ENCODE measurements around the gene SYNE4.

- no peak for TF ChIP-seq GABPA (IDR thresholded peaks at IDR 0.05; ENCODE audit: low read depth)
- TF ChIP-seq, protein P1, sequence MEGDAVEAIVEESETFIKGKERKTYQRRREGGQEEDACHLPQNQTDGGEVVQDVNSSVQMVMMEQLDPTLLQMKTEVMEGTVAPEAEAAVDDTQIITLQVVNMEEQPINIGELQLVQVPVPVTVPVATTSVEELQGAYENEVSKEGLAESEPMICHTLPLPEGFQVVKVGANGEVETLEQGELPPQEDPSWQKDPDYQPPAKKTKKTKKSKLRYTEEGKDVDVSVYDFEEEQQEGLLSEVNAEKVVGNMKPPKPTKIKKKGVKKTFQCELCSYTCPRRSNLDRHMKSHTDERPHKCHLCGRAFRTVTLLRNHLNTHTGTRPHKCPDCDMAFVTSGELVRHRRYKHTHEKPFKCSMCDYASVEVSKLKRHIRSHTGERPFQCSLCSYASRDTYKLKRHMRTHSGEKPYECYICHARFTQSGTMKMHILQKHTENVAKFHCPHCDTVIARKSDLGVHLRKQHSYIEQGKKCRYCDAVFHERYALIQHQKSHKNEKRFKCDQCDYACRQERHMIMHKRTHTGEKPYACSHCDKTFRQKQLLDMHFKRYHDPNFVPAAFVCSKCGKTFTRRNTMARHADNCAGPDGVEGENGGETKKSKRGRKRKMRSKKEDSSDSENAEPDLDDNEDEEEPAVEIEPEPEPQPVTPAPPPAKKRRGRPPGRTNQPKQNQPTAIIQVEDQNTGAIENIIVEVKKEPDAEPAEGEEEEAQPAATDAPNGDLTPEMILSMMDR (IDR thresholded peaks at IDR 0.05; ENCODE audit: insufficient read depth, low read length): no peak
- TF ChIP-seq SPI1 (IDR thresholded peaks at IDR 0.05; ENCODE audit: borderline replicate concordance, low read depth): no peak
These were observed 1.8 kb upstream of the SYNE4 start for GRCh38 chr19:36010402-36010801.
